ENCODE data around the gene SCN2A.
A peak's percentile ranks its signal among the peaks of the same experiment; 100 is the strongest.

Gene SCN2A

GRCh38 chr2:165239230-165239629 is at the start of gene SCN2A:
Gene SCN2A, plus strand, starts transcription at chr2:165239414. Its CDS starts 56,410 bp downstream, at chr2:165295824.
- DNase-seq (ENCODE audit: low spot score): peak; percentile 54

GRCh38 chr2:165191096-165191728 is 48.0 kb upstream of the SCN2A start:
- DNase-seq (ENCODE audit: low spot score): no peak

- DNase-seq (ENCODE audit: low spot score): no peak
Observed at GRCh38 chr2:165192729-165193128, 46.5 kb upstream of the SCN2A start.

- DNase-seq (ENCODE audit: low spot score): no peak
Observed at GRCh38 chr2:165193178-165193777, 45.9 kb upstream of the SCN2A start.

- no peak for DNase-seq (ENCODE audit: low spot score)
Observed at GRCh38 chr2:165196411-165196810, 42.8 kb upstream of the SCN2A start.

GRCh38 chr2:165197346-165197745 is 41.9 kb upstream of the SCN2A start:
- DNase-seq (ENCODE audit: low spot score): no peak

GRCh38 chr2:165198181-165198580 is 41.0 kb upstream of the SCN2A start:
- no peak for DNase-seq (ENCODE audit: low spot score)

- no peak for DNase-seq (ENCODE audit: low spot score)
Observed at GRCh38 chr2:165202239-165202638, 37.0 kb upstream of the SCN2A start.

GRCh38 chr2:165203689-165204559 is 35.3 kb upstream of the SCN2A start, which contains the start of gene SCN3A:
Gene SCN3A, minus strand, starts transcription at chr2:165204050. Its CDS starts 27,656 bp downstream, at chr2:165176394.
- peak; percentile 48 for DNase-seq (ENCODE audit: low spot score)

- DNase-seq (ENCODE audit: low spot score): no peak
Observed at GRCh38 chr2:165205865-165206264, 33.3 kb upstream of the SCN2A start.

- DNase-seq (ENCODE audit: low spot score): no peak
Observed at GRCh38 chr2:165208094-165208493, 31.1 kb upstream of the SCN2A start.

GRCh38 chr2:165214093-165214492 is 25.1 kb upstream of the SCN2A start:
- no peak for DNase-seq (ENCODE audit: low spot score)

- no peak for DNase-seq (ENCODE audit: low spot score)
Observed at GRCh38 chr2:165219481-165219880, 19.7 kb upstream of the SCN2A start.

GRCh38 chr2:165224941-165225340 is 14.3 kb upstream of the SCN2A start:
- no peak for DNase-seq (ENCODE audit: low spot score)

GRCh38 chr2:165227571-165227970 is 11.6 kb upstream of the SCN2A start:
- DNase-seq (ENCODE audit: low spot score): no peak

GRCh38 chr2:165237056-165237455 is 2.2 kb upstream of the SCN2A start:
- DNase-seq (ENCODE audit: low spot score): no peak

GRCh38 chr2:165238295-165238694 is 919 bp upstream of the SCN2A start:
- DNase-seq (ENCODE audit: low spot score): no peak

GRCh38 chr2:165239856-165240515 is 772 bp downstream of the SCN2A start:
- DNase-seq (ENCODE audit: low spot score): no peak

- no peak for DNase-seq (ENCODE audit: low spot score)
Observed at GRCh38 chr2:165240916-165241315, 1.7 kb downstream of the SCN2A start.

- DNase-seq (ENCODE audit: low spot score): no peak
Observed at GRCh38 chr2:165245081-165245793, 6.0 kb downstream of the SCN2A start.

GRCh38 chr2:165248238-165248637 is 9.0 kb downstream of the SCN2A start:
- no peak for DNase-seq (ENCODE audit: low spot score)

GRCh38 chr2:165251366-165251765 is 12.2 kb downstream of the SCN2A start:
- DNase-seq (ENCODE audit: low spot score): no peak

Measured in SW480 (cell line).